ENCODE results near the gene XAGE1A. TPM values are rescaled to one million over a fixed set of nuclear protein-coding genes. Genes with fewer than 3 reads are reported as not detected.
"Not testable (repeated sequence)": the region's sequence is repeated elsewhere in the genome, so short reads cannot be mapped to it uniquely, and the experiment has no call there.

The XAGE1A gene
- total and polyA plus RNA-seq, 2 donors (not counting 3 experiments of a cell fraction or from before 2014, with no cell fraction given): not detected

- Histone ChIP-seq H3K9ac (replicated peaks; ENCODE audit: extremely low read depth, insufficient read depth, low read length) (no peak overlapping the region), H3K4me2 (ENCODE audit: insufficient read depth, low read length) (no peak overlapping the region), H2AFZ (ENCODE audit: low read depth, low read length) (no peak overlapping the region), H3K4me1 (ENCODE audit: control insufficient read depth, extremely low read depth, insufficient read depth, low read length) (no peaks in the 10 kb centered on the region), H3K79me2 (ENCODE audit: control insufficient read depth, insufficient read depth, low read length) (no peaks in the 10 kb centered on the region), H3K27ac (ENCODE audit: insufficient read depth, low read depth, low read length) (no peak overlapping the region), H3K4me3 (replicated peaks in 1 of 3; ENCODE audit: insufficient read depth in 1 of 3, low read depth in 1 of 3, low read length in 3 of 3) (no peak overlapping the region), H3K9me1 (replicated peaks; ENCODE audit: control insufficient read depth, extremely low read depth, insufficient read depth, low read length) (no peaks in the 10 kb centered on the region), H3K27me3 (ENCODE audit: control insufficient read depth in 2 of 2, insufficient read depth in 2 of 2, low read length in 2 of 2) (no peaks in the 10 kb centered on the region), H4K20me1 (replicated peaks; ENCODE audit: control insufficient read depth, extremely low read depth, insufficient read depth, low read length) (no peaks in the 10 kb centered on the region), H3K36me3 (ENCODE audit: control insufficient read depth in 2 of 2, extremely low read depth in 1 of 2, insufficient read depth in 2 of 2, low read length in 2 of 2) (no peaks in the 10 kb centered on the region), H3K9me3 (replicated peaks; ENCODE audit: control insufficient read depth, insufficient read depth, low read length) (no peaks in the 10 kb centered on the region)
- FAIRE-seq (no peak), DNase-seq (ENCODE audit: low read depth, low spot score) (no peak)
- dilution Hi-C loops (cut with MboI; ENCODE audit: extremely low pct_ligation_motif_present, low sequenced_read_pairs) (no loop called here), intact Hi-C loops (cut with micrococcal nuclease) (no loop called here)
- ChIA-PET POLR2A (no interaction called here), CTCF (no interaction called here)
- BruUV-seq (replicated peaks): no TSS peak
- no peak for TF ChIP-seq MYC (IDR thresholded peaks at IDR 0.05; ENCODE audit: low read depth, low read length)
Observed at GRCh38 chrX:52542311-52542710, 46.7 kb downstream of the XAGE1A start.

DNA sequence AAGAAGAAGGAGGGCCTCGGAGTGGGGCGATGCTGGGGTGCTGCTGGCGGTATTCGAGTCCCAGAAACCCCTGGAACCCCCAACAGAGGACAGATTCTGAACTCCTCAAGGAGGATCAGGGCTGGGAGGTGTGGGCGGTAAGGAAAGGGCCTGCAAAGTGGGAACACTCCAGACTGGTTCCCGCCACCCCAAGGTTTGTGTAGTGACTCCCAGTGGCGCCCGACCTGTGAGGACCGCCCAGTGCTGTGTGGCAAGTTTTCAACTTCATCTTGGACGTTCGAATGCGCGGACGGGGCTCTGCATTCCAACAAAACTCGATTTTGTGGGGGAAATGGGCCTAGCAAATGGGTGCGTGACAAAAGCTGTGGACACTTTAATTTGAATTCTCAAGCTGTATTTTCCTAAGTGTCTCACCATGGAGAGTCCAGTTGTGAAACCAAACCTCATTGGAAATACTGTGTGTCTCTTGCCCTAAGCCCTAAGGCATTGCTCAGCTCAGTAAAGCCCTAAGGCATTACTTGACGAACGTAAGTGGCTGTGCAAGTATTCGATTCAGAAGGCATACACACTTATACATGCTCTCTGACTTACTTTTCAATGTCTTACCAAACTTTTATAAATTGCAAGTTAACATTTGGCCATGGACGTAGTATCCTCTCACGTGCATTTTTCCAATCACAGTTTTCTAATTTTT is 48.7 kb downstream of the XAGE1A start:
- ChIA-PET CTCF (no interaction called here), POLR2A (no interaction called here)
- no peaks in the 10 kb centered on the region for H3K4me1 ChIP-seq (ENCODE audit: control insufficient read depth, extremely low read depth, insufficient read depth, low read length)
- DNase-seq (ENCODE audit: low read depth, low spot score) (no peak), FAIRE-seq (no peak)
- dilution Hi-C loops (cut with MboI; ENCODE audit: extremely low pct_ligation_motif_present, low sequenced_read_pairs): no loop called here
- no peaks in the 10 kb centered on the region for H3K27me3 ChIP-seq (ENCODE audit: control insufficient read depth in 2 of 2, insufficient read depth in 2 of 2, low read length in 2 of 2)
- H3K4me2 ChIP-seq (ENCODE audit: insufficient read depth, low read length): no peak overlapping the region
- no peaks in the 10 kb centered on the region for H3K36me3 ChIP-seq (ENCODE audit: control insufficient read depth in 2 of 2, extremely low read depth in 1 of 2, insufficient read depth in 2 of 2, low read length in 2 of 2)
- H3K9me1 ChIP-seq (replicated peaks; ENCODE audit: control insufficient read depth, extremely low read depth, insufficient read depth, low read length): no peaks in the 10 kb centered on the region
- no peak overlapping the region for H3K9ac ChIP-seq (replicated peaks; ENCODE audit: extremely low read depth, insufficient read depth, low read length)
- no peak overlapping the region for H3K27ac ChIP-seq (ENCODE audit: insufficient read depth, low read depth, low read length)
- no peaks in the 10 kb centered on the region for H3K9me3 ChIP-seq (replicated peaks; ENCODE audit: control insufficient read depth, insufficient read depth, low read length)
- intact Hi-C loops (cut with micrococcal nuclease): no loop called here
- no peaks in the 10 kb centered on the region for H3K79me2 ChIP-seq (ENCODE audit: control insufficient read depth, insufficient read depth, low read length)
- no peak for TF ChIP-seq MYC (IDR thresholded peaks at IDR 0.05; ENCODE audit: low read depth, low read length)
- TF ChIP-seq POLR2AphosphoS5 (IDR thresholded peaks at IDR 0.05; ENCODE audit: insufficient read depth, low read depth, low read length): no peak
- TF ChIP-seq JUN (IDR thresholded peaks at IDR 0.05; ENCODE audit: borderline replicate concordance, insufficient read depth, insufficient read length, low read depth): no peak
- no peak overlapping the region for H2AFZ ChIP-seq (ENCODE audit: low read depth, low read length)
- no TSS peak for BruUV-seq (replicated peaks)
- no peaks in the 10 kb centered on the region for H4K20me1 ChIP-seq (replicated peaks; ENCODE audit: control insufficient read depth, extremely low read depth, insufficient read depth, low read length)
- H3K4me3 ChIP-seq (replicated peaks in 1 of 3; ENCODE audit: insufficient read depth in 1 of 3, low read depth in 1 of 3, low read length in 3 of 3): no peak overlapping the region

GRCh38 chrX:52548769-52549168 is 53.2 kb downstream of the XAGE1A start:
- H3K9ac ChIP-seq (replicated peaks; ENCODE audit: extremely low read depth, insufficient read depth, low read length); H4K20me1 ChIP-seq (replicated peaks; ENCODE audit: control insufficient read depth, extremely low read depth, insufficient read depth, low read length); H3K27ac ChIP-seq (ENCODE audit: insufficient read depth, low read depth, low read length); H3K4me2 ChIP-seq (ENCODE audit: insufficient read depth, low read length); intact Hi-C loops (cut with micrococcal nuclease); H2AFZ ChIP-seq (ENCODE audit: low read depth, low read length); H3K27me3 ChIP-seq (ENCODE audit: control insufficient read depth in 2 of 2, insufficient read depth in 2 of 2, low read length in 2 of 2); H3K9me3 ChIP-seq (replicated peaks; ENCODE audit: control insufficient read depth, insufficient read depth, low read length); CTCF ChIA-PET; H3K79me2 ChIP-seq (ENCODE audit: control insufficient read depth, insufficient read depth, low read length); DNase-seq (ENCODE audit: low read depth, low spot score); H3K36me3 ChIP-seq (ENCODE audit: control insufficient read depth in 2 of 2, extremely low read depth in 1 of 2, insufficient read depth in 2 of 2, low read length in 2 of 2); dilution Hi-C loops (cut with MboI; ENCODE audit: extremely low pct_ligation_motif_present, low sequenced_read_pairs); BruUV-seq (replicated peaks); H3K4me1 ChIP-seq (ENCODE audit: control insufficient read depth, extremely low read depth, insufficient read depth, low read length); POLR2A ChIA-PET; H3K9me1 ChIP-seq (replicated peaks; ENCODE audit: control insufficient read depth, extremely low read depth, insufficient read depth, low read length); FAIRE-seq; H3K4me3 ChIP-seq (replicated peaks in 1 of 3; ENCODE audit: insufficient read depth in 1 of 3, low read depth in 1 of 3, low read length in 3 of 3): not testable (repeated sequence)
